Omental fat pad (tissue), 4 donors: Measurements from ENCODE around the gene PKMYT1. TPM values are rescaled to one million over a fixed set of nuclear protein-coding genes. Genes with fewer than 3 reads are reported as not detected.
"Not testable (repeated sequence)": the region's sequence is repeated elsewhere in the genome, so short reads cannot be mapped to it uniquely, and the experiment has no call there.

Experiments
- ATAC-seq: fragments of 150-250 bp; one replicate; pipeline ENCODE4 v1.9.1; 2016; ENCODE audit warnings: mild to moderate bottlenecking, moderate library complexity; ENCODE audit not compliant: low FRiP score
- DNase-seq: peaks from one replicate; pipeline ENCODE4 v3.0.0-alpha.2; 2019; ENCODE audit warnings: low spot score
- CTCF ChIP-seq, 3 donors: fragments of 450-650 bp; IDR thresholded peaks; one replicate each; pipeline ENCODE4 v1.5.1; 2016 to 2017; ENCODE audit warnings: antibody characterized with exemption in 3 of 3, mild to moderate bottlenecking in 3 of 3, moderate library complexity in 2 of 3
- total RNA-seq, 4 donors: library from RNA; depleted of rRNA; stranded (reverse); fragments of >200 nt; gene quantifications; one replicate each; pipeline ENCODE4 v1.1.0, GENCODE V29; 2016

PKMYT1 gene
- total RNA-seq, 4 donors from 2014 or later = 0.25 to 1.7 (median 0.79) TPM; not detected in 1

- TF ChIP-seq CTCF (IDR thresholded peaks at IDR 0.05) = no peak
- ATAC-seq (no peak), DNase-seq (no peak)
These were observed 40.3 kb downstream of the PKMYT1 start for GRCh38 chr16:2939968-2940367.

- ATAC-seq (no peak), DNase-seq (no peak)
- no peak for TF ChIP-seq CTCF (IDR thresholded peaks at IDR 0.05)
These were observed 42.0 kb downstream of the PKMYT1 start for GRCh38 chr16:2938206-2938605.

DNA sequence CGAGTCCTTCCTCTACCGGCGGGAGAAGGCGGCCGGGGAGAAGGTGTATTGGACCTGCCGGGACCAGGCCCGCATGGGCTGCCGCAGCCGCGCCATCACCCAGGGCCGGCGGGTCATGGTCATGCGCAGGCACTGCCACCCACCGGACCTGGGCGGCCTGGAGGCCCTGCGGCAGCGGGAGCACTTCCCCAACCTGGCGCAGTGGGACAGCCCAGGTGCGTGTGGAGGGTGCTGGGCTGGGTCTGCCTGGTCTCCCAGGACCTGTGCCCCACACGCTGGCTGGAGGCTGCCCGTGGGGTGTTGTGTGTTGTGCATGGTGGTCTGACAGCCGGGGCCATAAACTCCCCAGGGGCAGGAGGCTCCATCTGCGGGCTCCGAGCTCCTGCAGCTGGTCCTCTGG is 43.1 kb downstream of the PKMYT1 start:
- no peak for DNase-seq
- TF ChIP-seq CTCF (IDR thresholded peaks at IDR 0.05) = no peak
- ATAC-seq = no peak

DNA sequence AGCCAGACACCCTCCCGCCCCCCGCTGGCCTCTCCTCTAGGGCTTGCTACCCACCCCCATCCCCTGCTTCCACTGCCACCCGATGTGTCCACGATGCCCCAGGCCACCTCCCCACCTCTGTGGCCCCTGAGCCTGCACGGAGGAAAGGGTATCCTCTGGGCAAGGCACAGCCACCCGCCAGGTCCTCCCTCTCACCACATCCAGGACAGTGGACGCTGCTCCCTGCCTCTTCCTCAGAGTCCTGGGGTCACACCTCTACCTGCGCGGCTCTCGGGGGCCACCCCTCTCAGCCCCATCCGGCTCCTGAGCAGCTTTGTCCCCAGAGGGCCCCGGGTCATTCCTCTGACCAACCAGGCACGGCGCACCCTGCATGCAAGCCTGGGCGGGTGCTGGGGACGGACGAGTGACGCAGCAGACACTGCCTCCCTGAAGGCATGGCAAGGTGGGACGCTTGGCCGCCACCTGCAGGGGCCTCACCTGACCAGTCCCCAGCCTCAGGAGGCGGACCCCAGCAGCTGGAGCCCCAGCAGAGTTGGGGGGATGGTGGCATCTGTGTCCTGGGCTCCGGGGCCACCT is 43.7 kb downstream of the PKMYT1 start:
- no peak for TF ChIP-seq CTCF (IDR thresholded peaks at IDR 0.05)
- DNase-seq (no peak), ATAC-seq (no peak)

GRCh38 chr16:2934450-2934849 is 45.8 kb downstream of the PKMYT1 start:
- TF ChIP-seq CTCF (IDR thresholded peaks at IDR 0.05) = no peak
- ATAC-seq (no peak), DNase-seq (no peak)

GRCh38 chr16:2933701-2934100 is 46.5 kb downstream of the PKMYT1 start:
- ATAC-seq (no peak), DNase-seq (no peak)
- TF ChIP-seq CTCF (IDR thresholded peaks at IDR 0.05) = no peak

DNA sequence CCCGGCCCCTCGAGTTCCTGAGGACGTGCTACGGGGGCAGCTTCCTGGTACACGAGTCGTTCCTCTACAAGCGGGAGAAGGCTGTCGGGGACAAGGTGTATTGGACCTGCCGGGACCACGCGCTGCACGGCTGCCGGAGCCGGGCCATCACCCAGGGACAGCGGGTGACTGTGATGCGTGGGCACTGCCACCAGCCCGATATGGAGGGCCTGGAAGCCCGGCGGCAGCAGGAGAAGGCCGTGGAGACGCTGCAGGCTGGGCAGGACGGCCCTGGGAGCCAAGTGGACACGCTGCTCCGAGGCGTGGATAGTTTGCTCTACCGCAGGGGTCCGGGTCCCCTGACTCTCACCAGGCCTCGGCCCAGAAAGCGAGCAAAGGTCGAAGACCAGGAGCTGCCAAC is 47.1 kb downstream of the PKMYT1 start:
- ATAC-seq (no peak), DNase-seq (no peak)
- TF ChIP-seq CTCF (IDR thresholded peaks at IDR 0.05) = no peak

DNA sequence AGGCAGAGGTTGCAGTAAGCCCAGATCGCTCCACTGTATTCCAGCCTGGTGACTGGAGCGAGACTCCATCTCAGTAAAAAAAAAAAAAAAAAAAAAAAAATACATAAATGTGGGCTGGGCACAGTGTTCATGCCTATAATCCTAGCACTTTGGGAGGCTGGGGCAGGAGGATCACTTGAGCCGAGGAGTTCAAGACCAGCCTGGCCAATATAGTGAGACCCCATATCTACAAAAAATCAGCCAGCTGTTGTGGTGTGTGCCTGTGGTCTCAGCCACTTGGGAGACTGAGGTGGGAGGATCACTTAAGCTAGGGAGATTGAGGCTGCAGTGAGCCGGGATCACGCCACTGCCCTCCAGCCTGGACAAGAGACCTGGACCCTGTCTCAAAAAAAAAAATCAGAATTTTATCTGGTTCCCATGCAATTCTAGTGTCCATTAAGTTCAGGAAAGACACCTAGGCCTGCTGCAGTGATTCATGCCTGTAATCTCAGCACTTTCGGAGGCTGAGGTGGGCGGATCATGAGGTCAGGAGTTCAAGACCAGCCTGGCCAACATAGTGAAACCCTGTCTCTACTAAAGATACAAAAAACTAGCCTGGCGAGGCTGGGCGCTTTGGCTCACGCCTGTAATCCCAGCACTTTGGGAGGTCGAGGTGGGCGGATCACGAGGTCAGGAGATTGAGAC is 48.9 kb downstream of the PKMYT1 start:
- ATAC-seq, DNase-seq: not testable (repeated sequence)
